GM23248 (cell line): ENCODE measurements around the gene CFAP251. TPM values are rescaled to one million over a fixed set of nuclear protein-coding genes. Genes with fewer than 3 reads are reported as not detected.
A peak's percentile ranks its signal among the peaks of the same experiment; 100 is the strongest.
"Not testable (repeated sequence)": the region's sequence is repeated elsewhere in the genome, so short reads cannot be mapped to it uniquely, and the experiment has no call there.

ENCODE experiments used
- DNase-seq: peaks from one replicate; pipeline ENCODE4 v3.0.0-alpha.2; 2015
- H2AFZ ChIP-seq: fragments of 200-600 bp; sonication (generic); 2 replicates; pipeline ENCODE4 v1.6.1; 2016; ENCODE audit warnings: antibody characterized with exemption
- H3F3A ChIP-seq: fragments of 200-600 bp; sonication (generic); 2 replicates; pipeline ENCODE4 v1.6.1; 2016; ENCODE audit warnings: mild to moderate bottlenecking, antibody characterized with exemption, mixed run types; ENCODE audit not compliant: insufficient read depth
- H3K27ac ChIP-seq: fragments of 200-600 bp; sonication (generic); 2 replicates; pipeline ENCODE4 v1.5.1; 2016; ENCODE audit warnings: mild to moderate bottlenecking
- H3K27me3 ChIP-seq: fragments of 200-600 bp; sonication (generic); replicated peaks from 2 replicates; pipeline ENCODE4 v1.6.1; 2016; ENCODE audit warnings: mild to moderate bottlenecking; ENCODE audit not compliant: insufficient read depth
- H3K36me3 ChIP-seq: fragments of 200-600 bp; sonication (generic); 2 replicates; pipeline ENCODE4 v1.6.1; 2016; ENCODE audit warnings: low read depth, mild to moderate bottlenecking
- H3K4me1 ChIP-seq: fragments of 200-600 bp; sonication (generic); 2 replicates; pipeline ENCODE4 v1.6.1; 2016; ENCODE audit warnings: mild to moderate bottlenecking; ENCODE audit not compliant: insufficient read depth
- H3K4me2 ChIP-seq: fragments of 200-600 bp; sonication (generic); one replicate; pipeline ENCODE4 v1.6.1; 2016; ENCODE audit warnings: mild to moderate bottlenecking; ENCODE audit not compliant: unreplicated experiment
- H3K4me3 ChIP-seq: fragments of 200-600 bp; sonication (generic); 2 replicates; pipeline ENCODE4 v1.5.1; 2016; ENCODE audit warnings: mild to moderate bottlenecking
- H3K79me2 ChIP-seq: fragments of 200-600 bp; sonication (generic); 2 replicates; pipeline ENCODE4 v1.6.1; 2016; ENCODE audit warnings: mild to moderate bottlenecking; ENCODE audit not compliant: insufficient read depth
- H3K9ac ChIP-seq: fragments of 200-600 bp; sonication (generic); 2 replicates; pipeline ENCODE4 v1.6.1; 2016; ENCODE audit warnings: mild to moderate bottlenecking
- H3K9me2 ChIP-seq: fragments of 200-600 bp; sonication (generic); 2 replicates; pipeline ENCODE4 v1.6.1; 2016; ENCODE audit warnings: mixed run types, mild to moderate bottlenecking, moderate library complexity; ENCODE audit not compliant: insufficient read depth
- H3K9me3 ChIP-seq: fragments of 200-600 bp; sonication (generic); one replicate; pipeline ENCODE4 v1.6.1; 2017; ENCODE audit warnings: low read depth
- H4K20me1 ChIP-seq: fragments of 200-600 bp; sonication (generic); 2 replicates; pipeline ENCODE4 v1.6.0; 2016; ENCODE audit not compliant: insufficient read depth
- EZH2 ChIP-seq: fragments of 200-600 bp; sonication (generic); IDR thresholded peaks from 2 replicates; pipeline ENCODE4 v1.6.1; 2018; ENCODE audit warnings: antibody characterized with exemption, mild to moderate bottlenecking; ENCODE audit not compliant: insufficient read depth, poor library complexity, severe bottlenecking
- EZH2phosphoT487 ChIP-seq: fragments of 200-600 bp; sonication (generic); IDR thresholded peaks from 2 replicates; pipeline ENCODE4 v1.6.1; 2018; ENCODE audit warnings: antibody characterized with exemption, moderate library complexity, mild to moderate bottlenecking, low read depth; ENCODE audit not compliant: insufficient read depth
- WGBS, 2 experiments: methylation state at CpG; one replicate each; pipeline ENCODE4 v1.1.6; 2015 to 2017; ENCODE audit warnings: low lambda C conversion rate in 2 of 2, low coverage in 1 of 2; ENCODE audit errors: missing lambda C conversion rate in 2 of 2; 5-methylcytosine and 5-hydroxymethylcytosine counted together
- in situ Hi-C: fragments of 300-500 bp; cut with MboI; formaldehyde crosslinking; loops from 2 replicates; pipeline ENCODE4 v1.15.0; 2020
- polyA plus RNA-seq: library from polyadenylated mRNA; unstranded; fragments of >200 nt; fragmentation: Nextera tagmentation; extraction: Ambion mirVana; gene quantifications from 2 replicates; pipeline ENCODE4 v1.2.1, GENCODE V29; 2016
- total RNA-seq: library from RNA; depleted of rRNA; stranded (reverse); fragments of >200 nt; shearing (Covaris generic); gene quantifications from 2 replicates; pipeline ENCODE4 v1.2.3, GENCODE V29; 2014; rRNA removed

CFAP251 gene, protein sequence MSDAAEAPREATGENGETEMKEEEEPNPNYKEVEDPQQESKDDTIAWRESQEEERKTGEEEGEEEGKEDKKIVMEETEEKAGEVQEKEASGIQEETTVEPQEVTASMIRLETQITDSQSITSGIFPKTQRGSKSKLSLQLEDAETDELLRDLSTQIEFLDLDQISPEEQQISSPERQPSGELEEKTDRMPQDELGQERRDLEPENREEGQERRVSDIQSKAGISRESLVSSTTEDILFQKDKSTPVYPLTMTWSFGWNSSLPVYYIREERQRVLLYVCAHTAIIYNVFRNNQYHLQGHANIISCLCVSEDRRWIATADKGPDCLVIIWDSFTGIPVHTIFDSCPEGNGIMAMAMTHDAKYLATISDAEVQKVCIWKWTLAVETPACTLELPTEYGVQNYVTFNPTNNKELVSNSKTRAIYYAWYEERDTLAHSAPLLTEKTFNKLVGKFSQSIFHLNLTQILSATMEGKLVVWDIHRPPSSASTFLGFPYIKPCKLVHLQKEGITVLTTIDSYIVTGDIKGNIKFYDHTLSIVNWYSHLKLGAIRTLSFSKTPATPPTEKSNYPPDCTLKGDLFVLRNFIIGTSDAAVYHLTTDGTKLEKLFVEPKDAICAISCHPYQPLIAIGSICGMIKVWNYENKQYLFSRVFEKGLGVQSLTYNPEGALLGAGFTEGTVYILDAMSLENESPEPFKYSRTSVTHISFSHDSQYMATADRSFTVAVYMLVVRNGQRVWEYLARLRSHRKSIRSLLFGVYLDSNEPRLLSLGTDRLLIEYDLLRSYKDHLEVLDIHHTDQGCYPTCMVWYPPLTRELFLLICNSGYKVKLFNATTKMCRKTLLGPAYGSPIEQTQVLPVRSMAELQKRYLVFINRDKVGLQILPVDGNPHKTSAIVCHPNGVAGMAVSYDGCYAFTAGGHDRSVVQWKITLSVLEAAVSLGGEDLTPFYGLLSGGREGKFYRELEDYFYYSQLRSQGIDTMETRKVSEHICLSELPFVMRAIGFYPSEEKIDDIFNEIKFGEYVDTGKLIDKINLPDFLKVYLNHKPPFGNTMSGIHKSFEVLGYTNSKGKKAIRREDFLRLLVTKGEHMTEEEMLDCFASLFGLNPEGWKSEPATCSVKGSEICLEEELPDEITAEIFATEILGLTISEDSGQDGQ
- 1.6 and 4.4 TPM in 2 replicates for total RNA-seq
- 0.46 and 0.58 TPM in 2 replicates for polyA plus RNA-seq

DNA sequence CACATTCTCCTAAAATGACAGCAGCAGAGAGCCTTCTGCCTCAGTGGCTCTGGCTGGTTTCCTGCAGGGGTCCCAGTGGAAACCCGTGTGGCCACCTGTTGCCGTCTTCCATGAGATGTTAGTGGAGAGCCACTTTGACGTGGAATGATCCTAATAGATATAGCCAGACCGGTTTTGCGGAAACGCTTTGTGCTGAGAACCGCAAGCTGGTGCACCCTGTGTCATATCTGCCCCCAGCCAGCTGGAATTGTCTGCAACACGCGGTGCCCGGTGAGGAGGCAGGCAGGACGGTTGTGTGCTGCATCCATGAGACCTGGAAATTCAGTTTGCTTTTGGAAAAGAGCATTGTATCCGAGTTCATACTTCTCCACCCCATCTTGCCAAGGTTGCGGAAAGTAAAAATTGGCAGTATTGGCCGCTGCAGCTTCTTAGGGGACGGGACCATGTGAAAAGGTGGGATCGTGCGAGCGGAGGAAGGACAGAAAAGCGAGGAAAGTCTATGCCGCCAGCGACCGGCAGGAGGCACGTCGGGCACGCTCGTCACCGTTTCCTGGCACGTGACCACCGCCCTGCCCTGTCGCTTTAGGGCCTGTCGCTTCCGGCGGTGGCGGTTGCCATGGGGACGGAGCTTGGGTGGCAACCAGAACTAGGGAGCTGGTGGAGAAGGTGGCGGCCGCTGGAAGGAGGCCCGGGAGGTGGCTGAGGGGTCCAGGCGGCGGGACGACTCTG is at the start of gene CFAP251:
Gene CFAP251, plus strand, starts transcription at position 643 of the 729 bp plus-strand sequence. CDS start 2,714 bp downstream, outside the sequence.
- Histone ChIP-seq H3F3A (peaks cover 8% of the 10 kb centered on the region; the same call in 1 of the 2 replicates), H3K27me3 (no peaks in the 10 kb centered on the region), H2AFZ (no peak within 1 kb of the TSS), H3K9ac (no peak within 1 kb of the TSS; the same call in 1 of the 2 replicates), H4K20me1 (no peaks in the 10 kb centered on the region), H3K9me2 (no peaks in the 10 kb centered on the region), H3K4me1 (no peaks in the 10 kb centered on the region), H3K27ac (no peak within 1 kb of the TSS), H3K4me2 (no peak within 1 kb of the TSS), H3K36me3 (peaks cover 8% of the 10 kb centered on the region), H3K4me3 (0 out of 2 replicates have a peak within 1 kb of the TSS, but pooled peaks have one; percentile 28), H3K79me2 (no peaks in the 10 kb centered on the region), H3K9me3 (no peaks in the 10 kb centered on the region)
- TF ChIP-seq EZH2 (no peak), EZH2phosphoT487 (no peak)
- in situ Hi-C loops: no loop called here
- DNase-seq: peak; percentile 72
- WGBS, 2 experiments: 49 to 59% methylated on average over 39 to 41 of the region's 41 CpGs

GRCh38 chr12:121869229-121869628 is 49.2 kb upstream of the CFAP251 start:
- in situ Hi-C loops, H3K9me3 ChIP-seq, H3K36me3 ChIP-seq, H3K4me2 ChIP-seq, H3K9me2 ChIP-seq, H3K4me3 ChIP-seq, DNase-seq, H4K20me1 ChIP-seq, H2AFZ ChIP-seq, H3K9ac ChIP-seq, H3K79me2 ChIP-seq, H3K4me1 ChIP-seq, H3K27me3 ChIP-seq, H3K27ac ChIP-seq: not testable (repeated sequence)
- 83 to 86% methylated on average over 8 of the region's 8 CpGs for WGBS, 2 experiments
- H3F3A ChIP-seq: peaks cover 19% of the 10 kb centered on the region

DNA sequence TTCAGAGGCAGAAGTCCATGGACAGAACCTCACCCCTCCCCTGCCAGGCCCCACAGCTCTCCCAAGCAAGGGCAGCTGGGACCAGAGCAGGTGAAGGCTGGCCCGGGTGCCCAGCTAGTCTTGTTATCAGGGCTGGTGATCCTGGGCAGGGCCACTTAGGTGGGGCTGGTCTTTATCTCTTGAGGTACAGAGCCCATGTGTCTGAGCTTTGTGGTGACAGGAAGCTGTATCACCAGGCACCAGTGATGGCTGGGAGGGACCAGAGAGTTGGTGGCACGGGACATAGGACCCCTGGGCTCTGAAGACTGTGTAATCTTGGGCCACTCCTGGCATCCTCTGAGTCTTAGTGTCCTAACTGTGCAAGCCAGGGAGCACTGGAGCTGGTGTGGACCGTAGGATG is 46.9 kb upstream of the CFAP251 start:
- no peaks in the 10 kb centered on the region for H3K9me2 ChIP-seq
- TF ChIP-seq EZH2phosphoT487: no peak
- no peak for TF ChIP-seq EZH2
- no peak overlapping the region for H3K27ac ChIP-seq
- H3K9me3 ChIP-seq: no peaks in the 10 kb centered on the region
- DNase-seq: no peak
- no peaks in the 10 kb centered on the region for H3K36me3 ChIP-seq
- H3K4me2 ChIP-seq: no peak overlapping the region
- H3K27me3 ChIP-seq: no peaks in the 10 kb centered on the region
- H2AFZ ChIP-seq: no peak overlapping the region
- H3K4me1 ChIP-seq: peaks cover 9% of the 10 kb centered on the region; the same call in 1 of the 2 replicates
- no peaks in the 10 kb centered on the region for H3K79me2 ChIP-seq
- H4K20me1 ChIP-seq: no peaks in the 10 kb centered on the region
- no peak overlapping the region for H3K4me3 ChIP-seq
- WGBS, 2 experiments: 84 to 97% methylated on average over 3 of the region's 3 CpGs
- in situ Hi-C loops: no loop called here
- H3K9ac ChIP-seq: no peak overlapping the region
- H3F3A ChIP-seq: peaks cover 19% of the 10 kb centered on the region
